CD8-positive, alpha-beta memory T cell (primary cell): ENCODE data around the gene MARS2. TPM values are rescaled to one million over a fixed set of nuclear protein-coding genes. Genes with fewer than 3 reads are reported as not detected.
"Not testable (repeated sequence)": the region's sequence is repeated elsewhere in the genome, so short reads cannot be mapped to it uniquely, and the experiment has no call there.

Experiments
- CTCF ChIA-PET: fragments of 350-600 bp; sonication (Branson Sonifier 250); formaldehyde crosslinking; loops from one replicate; lab custom pipeline; 2021; ENCODE audit warnings: antibody characterized with exemption; lab: Charles Lee
- POLR2A ChIA-PET: fragments of 350-600 bp; sonication (Branson Sonifier 250); formaldehyde crosslinking; loops from one replicate; lab custom pipeline; 2021; ENCODE audit warnings: antibody characterized with exemption; lab: Charles Lee
- DNase-seq, 5 donors: peaks; one replicate each; pipeline versions ENCODE4 v3.0.0 to v3.0.0-alpha.2; 2020 to 2022; ENCODE audit warnings: mixed read lengths in 1 of 5
- H3K27ac ChIP-seq: one replicate; pipeline ENCODE4 v1.7.0; 2013; ENCODE audit warnings: low read depth, mild to moderate bottlenecking, low read length, moderate library complexity
- H3K27me3 ChIP-seq: 2 replicates; pipeline ENCODE4 v1.7.0; 2013; ENCODE audit warnings: low read length, mild to moderate bottlenecking; ENCODE audit not compliant: insufficient read depth, poor library complexity, severe bottlenecking
- H3K36me3 ChIP-seq: 2 replicates; pipeline ENCODE4 v1.7.0; 2013; ENCODE audit warnings: mild to moderate bottlenecking, low read length, moderate library complexity; ENCODE audit not compliant: insufficient read depth
- H3K4me1 ChIP-seq: 2 replicates; pipeline ENCODE4 v1.7.0; 2013; ENCODE audit warnings: mild to moderate bottlenecking, low read length, moderate library complexity; ENCODE audit not compliant: insufficient read depth
- H3K4me3 ChIP-seq: 2 replicates; pipeline ENCODE4 v1.7.0; 2013; ENCODE audit warnings: mild to moderate bottlenecking, low read length
- H3K9me3 ChIP-seq: 2 replicates; pipeline ENCODE4 v1.7.0; 2013; ENCODE audit warnings: mild to moderate bottlenecking, low read length
- H3K27ac Mint-ChIP-seq, 8 donors: one replicate each; pipeline ENCODE4 v1.8.0; 2020 to 2021; ENCODE audit warnings: mixed read lengths in 8 of 8, mild to moderate bottlenecking in 6 of 8, inconsistent platforms in 3 of 8, moderate library complexity in 3 of 8
- H3K27me3 Mint-ChIP-seq, 2 donors: one replicate each; pipeline ENCODE4 v1.8.0; 2020 to 2021; ENCODE audit warnings: mixed read lengths in 2 of 2, mild to moderate bottlenecking in 1 of 2, moderate library complexity in 1 of 2
- H3K36me3 Mint-ChIP-seq, 3 donors: one replicate each; pipeline ENCODE4 v1.8.0; 2020 to 2021; ENCODE audit warnings: mixed read lengths in 3 of 3, inconsistent platforms in 1 of 3, mild to moderate bottlenecking in 1 of 3
- H3K4me1 Mint-ChIP-seq, 3 donors: one replicate each; pipeline ENCODE4 v1.8.0; 2020 to 2021; ENCODE audit warnings: mixed read lengths in 3 of 3, inconsistent platforms in 1 of 3, mild to moderate bottlenecking in 1 of 3
- H3K4me3 Mint-ChIP-seq, 7 donors: one replicate each; pipeline ENCODE4 v1.8.0; 2020 to 2021; ENCODE audit warnings: mixed read lengths in 7 of 7, mild to moderate bottlenecking in 6 of 7, moderate library complexity in 4 of 7, inconsistent platforms in 2 of 7
- H3K9me3 Mint-ChIP-seq, 5 donors: one replicate each; pipeline ENCODE4 v1.8.0; 2020 to 2022; ENCODE audit warnings: mixed read lengths in 5 of 5, mild to moderate bottlenecking in 3 of 5, moderate library complexity in 2 of 5, inconsistent platforms in 1 of 5
- polyA plus RNA-seq: library from polyadenylated mRNA; unstranded; fragments of 300-500 nt; fragmentation: Illumina TruSeq; gene quantifications from one replicate; pipeline ENCODE4 v1.2.3, GENCODE V29; 2021
- total RNA-seq, 2 experiments: library from RNA; stranded (reverse); gene quantifications; one replicate each; pipeline ENCODE4 v1.2.3, GENCODE V29; 2021

Gene MARS2
- total and polyA plus RNA-seq, 3 experiments from 2014 or later = 8.5 to 27.9 (median 27.1) TPM

DNA sequence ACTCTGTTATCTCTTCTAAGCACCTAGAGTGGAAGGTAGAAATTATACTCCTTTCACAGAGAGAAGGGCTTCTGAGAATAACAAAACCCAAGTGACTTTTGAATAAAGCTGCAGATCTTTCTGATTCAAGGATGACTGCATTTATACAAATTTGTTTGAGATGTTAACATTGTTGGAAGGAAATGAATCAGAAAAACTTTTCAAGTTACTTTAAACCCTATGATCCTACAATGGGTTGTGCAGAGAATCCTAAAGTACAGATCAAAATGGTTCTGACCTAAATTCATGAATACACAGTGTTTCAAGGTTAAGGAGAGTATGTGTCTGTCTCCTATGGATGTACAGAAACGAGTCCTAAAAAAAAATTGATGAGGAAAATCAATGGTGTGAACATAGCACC is 31.6 kb upstream of the MARS2 start:
- H3K27me3 Mint-ChIP-seq = peaks cover 6 to 39% of the 10 kb centered on the region in 2 donors
- peaks cover 0 to 9% (median 3%) of the 10 kb centered on the region in 3 donors for H3K36me3 Mint-ChIP-seq
- H3K4me3 ChIP-seq = no peak overlapping the region
- no peaks in the 10 kb centered on the region for H3K9me3 Mint-ChIP-seq
- no peaks in the 10 kb centered on the region for H3K4me1 Mint-ChIP-seq
- CTCF ChIA-PET = no interaction called here
- H3K27ac Mint-ChIP-seq = no peak overlapping the region
- POLR2A ChIA-PET = no interaction called here
- no peak for DNase-seq
- no peak overlapping the region for H3K27ac ChIP-seq
- H3K9me3 ChIP-seq = no peaks in the 10 kb centered on the region
- no peaks in the 10 kb centered on the region for H3K27me3 ChIP-seq
- no peaks in the 10 kb centered on the region for H3K4me1 ChIP-seq
- no peak overlapping the region for H3K4me3 Mint-ChIP-seq
- H3K36me3 ChIP-seq = no peaks in the 10 kb centered on the region

DNA sequence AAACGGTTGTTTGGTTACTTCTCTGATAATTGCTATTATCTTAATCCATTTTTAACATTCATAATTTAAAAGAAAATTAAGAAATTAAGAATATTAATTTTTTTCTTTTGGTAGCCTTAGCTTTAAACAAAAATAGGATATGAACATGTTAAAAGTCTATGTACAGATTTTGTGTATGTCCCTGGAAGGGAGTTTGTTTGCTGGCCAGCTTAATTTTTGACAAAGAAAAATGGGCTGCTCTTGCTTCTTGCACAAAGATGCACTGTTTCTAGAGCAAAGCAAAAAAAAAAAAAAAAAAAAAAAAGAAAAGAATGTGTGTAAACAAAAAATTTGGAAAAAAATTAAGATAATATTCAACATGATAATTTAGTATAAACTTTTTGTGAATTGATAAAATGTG is 31.1 kb upstream of the MARS2 start:
- no peaks in the 10 kb centered on the region for H3K9me3 Mint-ChIP-seq
- ChIA-PET CTCF (no interaction called here), POLR2A (no interaction called here)
- DNase-seq = no peak
- no peak overlapping the region for H3K27ac Mint-ChIP-seq
- peaks cover 0 to 9% (median 3%) of the 10 kb centered on the region in 3 donors for H3K36me3 Mint-ChIP-seq
- H3K36me3 ChIP-seq = no peaks in the 10 kb centered on the region
- no peaks in the 10 kb centered on the region for H3K9me3 ChIP-seq
- H3K4me1 ChIP-seq = no peaks in the 10 kb centered on the region
- H3K27me3 ChIP-seq = no peaks in the 10 kb centered on the region
- H3K27ac ChIP-seq = no peak overlapping the region
- H3K4me3 Mint-ChIP-seq = no peak overlapping the region
- H3K4me1 Mint-ChIP-seq = no peaks in the 10 kb centered on the region
- peaks cover 6 to 36% of the 10 kb centered on the region in 2 donors for H3K27me3 Mint-ChIP-seq
- H3K4me3 ChIP-seq = no peak overlapping the region

DNA sequence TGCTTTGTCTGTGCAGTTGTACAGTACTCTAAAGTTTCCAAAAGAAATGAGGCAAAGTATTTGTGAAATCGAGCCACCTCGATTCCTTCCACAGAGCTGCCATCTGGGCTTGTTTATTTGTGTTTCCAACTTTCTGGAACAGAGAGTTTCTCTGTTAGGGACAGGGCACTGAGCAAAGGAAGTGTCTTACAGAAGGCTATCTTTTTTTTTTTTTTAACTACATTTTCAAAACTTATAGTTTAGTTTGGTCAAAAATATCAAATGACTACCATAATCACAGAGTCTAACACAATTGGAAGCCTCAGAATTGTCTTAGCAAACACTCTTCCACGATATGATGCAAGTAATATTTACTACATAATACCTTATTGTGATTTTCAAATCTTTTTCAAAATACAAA is 30.6 kb upstream of the MARS2 start:
- Histone ChIP-seq H3K27me3 (no peaks in the 10 kb centered on the region), H3K9me3 (no peaks in the 10 kb centered on the region), H3K27ac (no peak overlapping the region), H3K4me1 (no peaks in the 10 kb centered on the region), H3K36me3 (no peaks in the 10 kb centered on the region), H3K4me3 (no peak overlapping the region)
- H3K27ac Mint-ChIP-seq = no peak overlapping the region
- H3K4me1 Mint-ChIP-seq = no peaks in the 10 kb centered on the region
- H3K4me3 Mint-ChIP-seq = no peak overlapping the region
- POLR2A ChIA-PET = no interaction called here
- H3K9me3 Mint-ChIP-seq = no peaks in the 10 kb centered on the region
- CTCF ChIA-PET = no interaction called here
- no peak for DNase-seq
- peaks cover 7 to 37% of the 10 kb centered on the region in 2 donors for H3K27me3 Mint-ChIP-seq
- H3K36me3 Mint-ChIP-seq = peaks cover 0 to 9% (median 3%) of the 10 kb centered on the region in 3 donors

DNA sequence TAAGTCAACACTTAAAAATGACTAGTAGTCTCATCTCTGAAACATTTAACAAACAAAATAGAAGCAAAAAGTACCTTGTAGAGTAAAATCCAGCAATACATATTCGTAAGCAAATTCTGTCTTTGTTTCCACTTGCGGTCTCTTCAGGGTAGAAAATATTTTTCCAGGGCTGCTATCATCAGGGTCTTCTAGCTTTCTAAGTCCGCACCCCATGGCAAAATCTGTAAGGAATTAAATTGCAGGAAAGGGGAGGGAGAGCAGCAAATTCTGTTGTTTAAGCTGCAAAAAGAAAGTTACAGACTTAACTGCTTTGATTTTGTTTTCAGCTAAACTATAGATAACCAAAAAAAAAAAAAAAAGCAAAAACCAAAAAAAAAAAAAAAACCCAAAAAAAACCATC is 29.9 kb upstream of the MARS2 start, which contains the start of gene RFTN2:
TSS of gene RFTN2 (minus strand) at position 342 of the 400 bp plus-strand sequence. CDS start at position 213, 129 bp downstream.
- no peak for DNase-seq
- H3K4me1 ChIP-seq = no peaks in the 10 kb centered on the region
- peaks cover 0 to 9% (median 3%) of the 10 kb centered on the region in 3 donors for H3K36me3 Mint-ChIP-seq
- H3K4me1 Mint-ChIP-seq = no peaks in the 10 kb centered on the region
- no peaks in the 10 kb centered on the region for H3K36me3 ChIP-seq
- no peaks in the 10 kb centered on the region for H3K9me3 ChIP-seq
- H3K4me3 Mint-ChIP-seq = no peak within 1 kb of the TSS
- H3K27ac Mint-ChIP-seq = peak within 1 kb of the TSS in 1 of 8 donors; percentile 29
- CTCF ChIA-PET = no interaction called here
- H3K27ac ChIP-seq = no peak within 1 kb of the TSS
- H3K9me3 Mint-ChIP-seq = no peaks in the 10 kb centered on the region
- POLR2A ChIA-PET = no interaction called here
- H3K27me3 ChIP-seq = no peaks in the 10 kb centered on the region
- H3K4me3 ChIP-seq = no peak within 1 kb of the TSS
- H3K27me3 Mint-ChIP-seq = peaks cover 8 to 37% of the 10 kb centered on the region in 2 donors

DNA sequence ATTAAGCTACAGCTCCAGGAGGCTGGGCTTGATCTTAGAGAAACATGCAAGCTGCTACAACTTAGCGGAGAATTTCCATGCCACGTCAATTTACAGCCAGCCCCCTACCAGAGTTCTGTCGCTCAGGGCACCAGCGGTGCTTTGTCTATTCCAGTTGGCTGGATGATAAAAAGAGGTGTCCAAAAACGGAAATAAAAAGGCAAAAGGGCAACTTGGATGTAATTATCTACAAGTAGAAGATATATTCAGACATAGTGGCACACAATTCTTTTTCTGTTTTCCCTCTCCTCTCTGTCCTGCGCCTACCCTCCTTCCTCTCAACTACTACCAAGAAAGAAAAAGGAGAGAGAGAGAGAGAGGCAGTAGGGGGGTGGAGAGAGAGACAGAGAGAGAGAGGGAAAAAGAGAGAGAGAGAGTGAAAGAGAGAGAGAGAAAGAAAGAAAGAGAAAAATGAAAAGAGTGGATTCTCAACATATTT is 29.4 kb upstream of the MARS2 start:
- Mint-ChIP-seq H3K27ac (peak overlapping the region in 1 of 8 donors; percentile 29), H3K36me3 (peaks cover 0 to 7% (median 3%) of the 10 kb centered on the region in 3 donors), H3K4me3 (no peak overlapping the region), H3K27me3 (peaks cover 8 to 34% of the 10 kb centered on the region in 2 donors), H3K4me1 (no peaks in the 10 kb centered on the region), H3K9me3 (no peaks in the 10 kb centered on the region)
- Histone ChIP-seq H3K9me3 (no peaks in the 10 kb centered on the region), H3K27me3 (no peaks in the 10 kb centered on the region), H3K36me3 (no peaks in the 10 kb centered on the region), H3K27ac (no peak overlapping the region), H3K4me3 (no peak overlapping the region), H3K4me1 (no peaks in the 10 kb centered on the region)
- no peak for DNase-seq
- POLR2A ChIA-PET = no interaction called here
- CTCF ChIA-PET = no interaction called here

DNA sequence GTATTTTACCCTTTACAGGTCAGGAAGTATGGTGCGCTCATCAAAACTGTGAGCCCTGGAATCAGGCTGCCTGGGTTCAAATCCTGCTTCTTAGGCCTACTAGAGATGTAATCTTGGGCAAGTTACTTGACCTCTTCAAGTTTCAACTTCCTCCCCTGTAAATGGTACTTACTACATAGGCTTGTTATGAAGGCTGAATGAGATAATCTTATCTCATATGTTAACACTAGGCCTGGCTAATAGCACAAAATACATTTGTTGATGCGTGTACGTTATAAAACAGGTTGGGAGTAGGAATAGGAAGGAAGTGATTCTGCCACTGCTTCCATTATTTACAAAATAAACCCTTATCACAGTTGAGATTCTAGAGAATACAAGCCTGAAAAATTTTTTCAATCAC is 28.1 kb upstream of the MARS2 start:
- Mint-ChIP-seq H3K27ac (no peak overlapping the region), H3K4me3 (no peak overlapping the region), H3K27me3 (peaks cover 6 to 27% of the 10 kb centered on the region in 2 donors), H3K9me3 (no peaks in the 10 kb centered on the region), H3K4me1 (no peaks in the 10 kb centered on the region), H3K36me3 (no peaks in the 10 kb centered on the region)
- H3K27ac ChIP-seq = no peak overlapping the region
- H3K27me3 ChIP-seq = no peaks in the 10 kb centered on the region
- H3K9me3 ChIP-seq = no peaks in the 10 kb centered on the region
- DNase-seq = no peak
- no peak overlapping the region for H3K4me3 ChIP-seq
- no peaks in the 10 kb centered on the region for H3K36me3 ChIP-seq
- H3K4me1 ChIP-seq = no peaks in the 10 kb centered on the region
- CTCF ChIA-PET = no interaction called here
- POLR2A ChIA-PET = no interaction called here

DNA sequence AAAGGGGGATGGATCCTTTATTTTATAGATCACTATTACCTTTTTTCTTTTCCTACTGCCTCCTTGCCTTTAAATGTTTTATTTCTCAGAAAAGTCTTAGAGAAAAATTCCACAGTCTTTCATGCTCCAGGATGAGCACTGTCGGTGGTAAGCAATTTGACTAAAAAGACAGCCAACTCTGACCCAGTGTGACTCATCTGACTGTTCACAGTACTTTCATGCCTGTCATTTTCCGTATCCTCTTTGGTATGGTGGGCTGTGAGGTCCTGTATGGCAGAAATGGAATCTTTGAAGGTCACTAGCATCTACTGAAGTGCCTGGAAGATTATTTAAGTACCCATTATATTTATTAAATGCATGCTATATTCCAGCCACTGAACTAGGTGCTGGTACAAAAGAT is 27.7 kb upstream of the MARS2 start:
- ChIA-PET CTCF (no interaction called here), POLR2A (no interaction called here)
- H3K27ac Mint-ChIP-seq = no peak overlapping the region
- Histone ChIP-seq H3K9me3 (no peaks in the 10 kb centered on the region), H3K27me3 (no peaks in the 10 kb centered on the region), H3K36me3 (no peaks in the 10 kb centered on the region), H3K4me1 (no peaks in the 10 kb centered on the region), H3K4me3 (no peak overlapping the region), H3K27ac (no peak overlapping the region)
- peaks cover 6 to 27% of the 10 kb centered on the region in 2 donors for H3K27me3 Mint-ChIP-seq
- no peaks in the 10 kb centered on the region for H3K4me1 Mint-ChIP-seq
- DNase-seq = no peak
- H3K9me3 Mint-ChIP-seq = peaks cover 0 to under 1% (median 0%) of the 10 kb centered on the region in 5 donors
- no peaks in the 10 kb centered on the region for H3K36me3 Mint-ChIP-seq
- no peak overlapping the region for H3K4me3 Mint-ChIP-seq

DNA sequence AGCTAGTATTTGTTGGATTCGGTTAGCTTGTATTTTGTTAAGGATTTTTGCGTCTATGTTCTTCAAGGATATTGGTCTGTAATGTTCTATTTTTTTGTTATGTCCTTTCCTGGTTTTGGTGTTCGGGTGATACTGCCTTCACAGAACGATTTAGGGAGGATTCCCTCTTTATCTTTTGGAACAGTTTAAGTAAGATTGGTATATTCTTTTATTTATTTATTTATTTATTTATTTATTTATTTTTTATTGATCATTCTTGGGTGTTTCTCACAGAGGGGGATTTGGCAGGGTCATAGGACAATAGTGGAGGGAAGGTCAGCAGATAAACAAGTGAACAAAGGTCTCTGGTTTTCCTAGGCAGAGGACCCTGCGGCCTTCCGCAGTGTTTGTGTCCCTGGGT is 10.0 kb upstream of the MARS2 start:
- POLR2A ChIA-PET = interaction anchor here (1.2 kb wide), 1 partner anchor 10 kb away, joined by 4 read pairs; the partner anchor contains the start of gene MARS2

More for the DNA sequence above, 10.0 kb upstream of the MARS2 start:
- peak overlapping the region in 1 of 7 donors; percentile 18 for H3K4me3 Mint-ChIP-seq
- H3K4me1 ChIP-seq, H3K36me3 Mint-ChIP-seq, H3K27ac ChIP-seq, DNase-seq, H3K4me3 ChIP-seq, H3K9me3 ChIP-seq, H3K9me3 Mint-ChIP-seq, H3K27me3 Mint-ChIP-seq, H3K27me3 ChIP-seq, H3K36me3 ChIP-seq, CTCF ChIA-PET: not testable (repeated sequence)
- H3K4me1 Mint-ChIP-seq = peaks cover 15 to 35% (median 32%) of the 10 kb centered on the region in 3 donors
- peak overlapping the region in 1 of 8 donors; percentile 31 for H3K27ac Mint-ChIP-seq
